ENCODE data around the gene NRG2. TPM values are rescaled to one million over a fixed set of nuclear protein-coding genes. Genes with fewer than 3 reads are reported as not detected.

NRG2 gene
- total RNA-seq, 2 experiments from 2014 or later, result 0.08 to 0.17 TPM

- H3K4me1 ChIP-seq (ENCODE audit: insufficient read depth, low read length), result no peaks in the 10 kb centered on the region
- Mint-ChIP-seq H3K27ac (no peak overlapping the region), H3K9me3 (no peaks in the 10 kb centered on the region), H3K27me3 (peaks cover 39% of the 10 kb centered on the region), H3K4me1 (ENCODE audit: low read depth) (no peaks in the 10 kb centered on the region), H3K36me3 (ENCODE audit: low read depth) (no peaks in the 10 kb centered on the region), H3K4me3 (no peak overlapping the region)
- no peak overlapping the region for H3K4me3 ChIP-seq (ENCODE audit: low read length)
- no peak for TF ChIP-seq CTCF (IDR thresholded peaks at IDR 0.05)
- DNase-seq (no peak), ATAC-seq (ENCODE audit: poor library complexity) (no peak)
- no peaks in the 10 kb centered on the region for H3K9me3 ChIP-seq (ENCODE audit: control insufficient read depth in 1 of 2, insufficient read depth in 1 of 2, low read length in 2 of 2)
- intact Hi-C loops (cut with DNase I, micrococcal nuclease), result no loop called here
- ChIA-PET POLR2A (no interaction called here), CTCF (no interaction called here)
- no peaks in the 10 kb centered on the region for H3K36me3 ChIP-seq (ENCODE audit: insufficient read depth, low read length)
- no peak overlapping the region for H3K27ac ChIP-seq (ENCODE audit: low read depth in 1 of 2, low read length in 2 of 2)
- H3K27me3 ChIP-seq (ENCODE audit: control insufficient read depth in 1 of 2, insufficient read depth in 2 of 2, low read length in 2 of 2), result peaks cover 9 to 16% of the 10 kb centered on the region in 2 experiments
Observed at GRCh38 chr5:139837711-139838380, 205.3 kb downstream of the NRG2 start.

DNA sequence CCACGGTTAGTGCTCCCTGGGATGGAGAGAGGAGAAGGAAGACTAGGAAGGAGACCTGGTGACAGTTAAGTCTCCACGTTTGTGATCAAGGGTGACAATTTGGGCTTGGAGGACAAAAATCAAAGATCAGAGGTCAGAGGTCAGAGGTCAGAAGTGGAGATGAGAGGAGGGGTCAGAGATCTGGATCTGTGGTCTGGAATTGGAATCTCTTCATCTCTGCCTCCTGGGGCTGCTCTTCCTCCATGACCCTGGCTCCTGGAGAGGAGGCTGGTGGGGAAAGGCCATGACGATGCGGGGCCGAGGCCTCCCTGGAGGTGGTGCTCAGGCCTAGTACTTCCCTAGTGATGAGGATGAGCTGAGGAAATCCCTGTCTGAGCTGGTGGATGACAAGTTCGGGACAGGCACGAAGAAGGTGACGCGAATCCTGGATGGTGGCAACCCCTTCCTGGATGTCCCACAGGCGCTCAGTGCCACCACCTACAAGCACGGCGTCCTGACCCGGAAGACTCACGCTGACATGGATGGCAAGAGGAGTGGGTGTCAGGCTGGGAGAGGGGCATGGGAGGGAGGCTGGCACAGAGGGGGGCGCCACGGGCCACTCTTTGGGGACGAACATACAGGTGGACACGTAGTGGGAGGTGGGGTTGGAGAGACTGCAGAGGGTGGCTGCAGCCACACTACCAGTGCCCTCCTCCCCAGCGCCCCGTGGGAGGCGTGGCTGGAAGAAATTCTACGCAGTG is 206.5 kb downstream of the NRG2 start:
- H3K4me3 Mint-ChIP-seq, result no peak overlapping the region
- no peaks in the 10 kb centered on the region for H3K9me3 Mint-ChIP-seq
- H3K36me3 Mint-ChIP-seq (ENCODE audit: low read depth), result no peaks in the 10 kb centered on the region
- intact Hi-C loops (cut with DNase I, micrococcal nuclease), result no loop called here
- Histone ChIP-seq H3K27me3 (ENCODE audit: control insufficient read depth in 1 of 2, insufficient read depth in 2 of 2, low read length in 2 of 2) (peaks cover 16 to 19% of the 10 kb centered on the region in 2 experiments), H3K36me3 (ENCODE audit: insufficient read depth, low read length) (no peaks in the 10 kb centered on the region), H3K4me3 (ENCODE audit: low read length) (no peak overlapping the region), H3K4me1 (ENCODE audit: insufficient read depth, low read length) (no peaks in the 10 kb centered on the region), H3K9me3 (ENCODE audit: control insufficient read depth in 1 of 2, insufficient read depth in 1 of 2, low read length in 2 of 2) (no peaks in the 10 kb centered on the region), H3K27ac (ENCODE audit: low read depth in 1 of 2, low read length in 2 of 2) (no peak overlapping the region)
- no peak for ATAC-seq (ENCODE audit: poor library complexity)
- H3K27me3 Mint-ChIP-seq, result peaks cover 36% of the 10 kb centered on the region
- H3K27ac Mint-ChIP-seq, result no peak overlapping the region
- TF ChIP-seq CTCF (IDR thresholded peaks at IDR 0.05), result no peak
- DNase-seq, result no peak
- CTCF ChIA-PET, result no interaction called here
- POLR2A ChIA-PET, result no interaction called here
- no peaks in the 10 kb centered on the region for H3K4me1 Mint-ChIP-seq (ENCODE audit: low read depth)

DNA sequence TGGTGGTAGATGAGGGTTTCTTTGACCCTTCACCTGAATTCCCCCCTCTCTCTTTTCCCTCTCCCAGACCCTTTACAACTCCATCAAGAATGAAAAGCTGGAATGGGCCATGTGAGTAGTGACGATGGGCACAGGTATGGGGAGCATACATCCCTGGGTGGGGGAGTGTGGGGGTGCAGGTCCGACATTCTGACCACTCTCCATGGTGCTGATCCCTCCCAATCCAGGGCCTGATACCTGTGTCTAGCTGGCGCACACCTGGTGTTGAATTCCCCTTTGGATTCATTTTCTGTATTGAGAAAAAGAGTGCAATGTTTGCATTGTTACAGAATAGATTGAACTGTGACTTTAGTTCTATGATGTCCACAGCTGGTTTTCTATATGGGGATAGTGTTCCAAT is 207.4 kb downstream of the NRG2 start:
- H3K4me1 ChIP-seq (ENCODE audit: insufficient read depth, low read length), result no peaks in the 10 kb centered on the region
- ATAC-seq (ENCODE audit: poor library complexity), result no peak
- intact Hi-C loops (cut with DNase I, micrococcal nuclease), result no loop called here
- peaks cover 16 to 19% of the 10 kb centered on the region in 2 experiments for H3K27me3 ChIP-seq (ENCODE audit: control insufficient read depth in 1 of 2, insufficient read depth in 2 of 2, low read length in 2 of 2)
- TF ChIP-seq CTCF (IDR thresholded peaks at IDR 0.05), result no peak
- CTCF ChIA-PET, result no interaction called here
- no peak overlapping the region for H3K27ac Mint-ChIP-seq
- H3K27me3 Mint-ChIP-seq, result peaks cover 32% of the 10 kb centered on the region
- no peaks in the 10 kb centered on the region for H3K9me3 ChIP-seq (ENCODE audit: control insufficient read depth in 1 of 2, insufficient read depth in 1 of 2, low read length in 2 of 2)
- no peaks in the 10 kb centered on the region for H3K36me3 Mint-ChIP-seq (ENCODE audit: low read depth)
- DNase-seq, result no peak
- H3K4me3 Mint-ChIP-seq, result no peak overlapping the region
- no peaks in the 10 kb centered on the region for H3K4me1 Mint-ChIP-seq (ENCODE audit: low read depth)
- H3K36me3 ChIP-seq (ENCODE audit: insufficient read depth, low read length), result no peaks in the 10 kb centered on the region
- POLR2A ChIA-PET, result no interaction called here
- no peak overlapping the region for H3K4me3 ChIP-seq (ENCODE audit: low read length)
- H3K9me3 Mint-ChIP-seq, result no peaks in the 10 kb centered on the region
- no peak overlapping the region for H3K27ac ChIP-seq (ENCODE audit: low read depth in 1 of 2, low read length in 2 of 2)
